SKM-1 (cell line): Measurements from ENCODE around the gene MRPL42.
A peak's percentile ranks its signal among the peaks of the same experiment; 100 is the strongest.
"Not testable (repeated sequence)": the region's sequence is repeated elsewhere in the genome, so short reads cannot be mapped to it uniquely, and the experiment has no call there.

Experiments
- DNase-seq: peaks from one replicate; lab custom pipeline; 2025; ENCODE audit not compliant: unreplicated experiment; lab: John Stamatoyannopoulos, UW

Gene MRPL42

DNA sequence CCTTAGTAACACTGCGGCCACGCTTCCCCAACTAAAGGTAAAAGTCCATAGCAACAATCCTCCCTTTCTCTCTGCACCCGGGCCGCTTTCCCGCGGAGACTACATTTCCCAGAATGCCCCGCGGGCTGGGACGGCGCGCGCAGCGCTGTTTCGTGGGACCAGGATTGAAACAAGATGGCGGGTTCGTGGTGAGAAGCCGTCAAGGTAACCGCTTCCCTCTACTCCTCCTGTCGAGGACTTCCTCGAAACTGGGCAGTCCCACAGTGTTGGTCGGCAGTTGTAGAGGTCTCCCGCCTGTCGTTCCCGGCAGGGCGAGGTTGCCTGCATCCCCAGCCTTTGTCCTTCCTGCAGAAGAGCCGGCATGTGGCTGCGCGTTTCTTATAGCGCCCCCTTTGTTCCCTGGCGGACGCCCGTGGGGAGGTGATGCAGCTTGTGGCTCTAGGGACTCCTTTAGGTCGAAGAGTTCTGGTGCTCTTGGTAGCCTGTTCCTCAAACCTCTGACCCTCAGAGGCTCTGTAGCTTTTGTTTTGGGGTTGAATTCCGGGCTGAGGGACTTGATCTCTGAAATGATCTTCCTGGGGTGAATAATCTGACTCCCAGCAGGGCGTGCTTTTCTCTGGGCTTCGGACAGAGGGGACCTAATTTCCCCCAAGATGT lies at the start of gene MRPL42:
TSS of gene MRPL42 (plus strand) at position 164 of the 657 bp plus-strand sequence. CDS start 1,772 bp downstream, outside the sequence.
- peak; percentile 38 for DNase-seq

DNA sequence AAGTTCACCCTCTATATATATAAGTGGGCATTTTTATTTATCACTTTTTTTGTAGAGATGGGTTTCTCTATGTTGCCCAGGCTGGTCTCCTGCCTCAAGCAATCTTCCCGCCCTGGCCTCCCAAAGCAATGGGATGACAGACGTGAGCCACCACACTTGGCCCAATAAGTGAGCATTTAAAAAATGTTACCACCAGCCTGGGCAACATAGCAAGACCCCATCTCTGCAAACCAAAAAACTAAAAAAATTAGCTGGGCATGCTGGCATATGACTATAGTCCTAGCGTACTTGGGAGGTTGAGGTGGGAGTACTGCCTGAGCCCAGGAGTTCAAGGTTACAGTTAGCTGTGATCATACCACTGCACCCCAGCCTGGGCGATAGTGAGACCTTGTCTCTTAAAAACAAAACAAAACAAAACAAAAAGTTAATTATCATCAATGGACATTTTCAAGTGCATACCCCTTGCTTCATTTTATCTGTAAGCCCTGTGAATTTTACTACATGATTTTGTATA lies 49.3 kb upstream of the MRPL42 start:
- no peak for DNase-seq

DNA sequence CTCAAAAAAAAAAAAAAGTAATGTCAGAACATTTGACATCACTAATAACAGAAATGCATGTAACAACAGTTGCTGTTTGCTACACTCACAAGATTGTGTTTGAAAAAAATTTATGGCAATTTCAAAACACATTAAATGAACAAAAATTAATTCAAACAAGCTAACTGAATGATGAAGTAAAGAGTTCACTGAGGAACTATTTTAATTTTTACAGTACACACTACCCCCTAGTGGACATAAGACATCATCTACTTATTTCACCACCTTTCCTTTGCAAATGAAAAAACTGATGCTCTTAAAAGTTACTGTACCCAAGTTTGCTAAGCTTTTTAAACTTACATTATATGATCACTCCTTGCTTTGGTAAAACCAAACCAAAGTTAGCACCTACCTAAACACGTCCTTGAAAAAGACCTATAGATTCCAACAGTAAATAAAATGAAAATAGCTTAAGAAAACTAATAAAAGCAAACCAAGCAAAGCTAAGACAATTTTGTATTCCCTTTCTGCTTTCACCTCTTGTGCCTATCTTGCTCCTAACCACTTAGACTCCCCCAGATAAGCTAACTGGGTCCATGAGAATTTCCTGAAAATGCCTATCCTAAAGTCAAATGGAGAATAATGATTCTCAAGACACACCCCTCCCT lies 47.8 kb upstream of the MRPL42 start:
- peak; percentile 3 for DNase-seq

DNA sequence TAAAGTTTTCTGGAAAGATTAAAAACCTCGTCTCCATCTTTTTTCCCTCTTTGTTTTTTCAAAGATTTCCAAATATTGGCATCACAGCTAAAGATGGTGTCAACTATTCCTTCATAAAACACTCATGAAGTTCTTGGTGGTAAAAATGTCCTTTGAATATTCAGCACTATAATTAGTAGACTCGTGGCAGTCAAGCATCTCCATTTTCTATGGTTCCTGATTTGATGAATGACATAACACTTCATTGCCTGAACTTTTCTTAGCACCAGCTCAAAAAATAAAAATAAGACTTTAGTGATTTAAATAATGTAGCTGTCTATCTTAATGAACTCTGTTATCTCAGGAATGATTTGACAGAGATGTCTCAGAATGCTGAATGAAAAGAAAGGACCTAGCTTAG lies 45.3 kb upstream of the MRPL42 start:
- no peak for DNase-seq

DNA sequence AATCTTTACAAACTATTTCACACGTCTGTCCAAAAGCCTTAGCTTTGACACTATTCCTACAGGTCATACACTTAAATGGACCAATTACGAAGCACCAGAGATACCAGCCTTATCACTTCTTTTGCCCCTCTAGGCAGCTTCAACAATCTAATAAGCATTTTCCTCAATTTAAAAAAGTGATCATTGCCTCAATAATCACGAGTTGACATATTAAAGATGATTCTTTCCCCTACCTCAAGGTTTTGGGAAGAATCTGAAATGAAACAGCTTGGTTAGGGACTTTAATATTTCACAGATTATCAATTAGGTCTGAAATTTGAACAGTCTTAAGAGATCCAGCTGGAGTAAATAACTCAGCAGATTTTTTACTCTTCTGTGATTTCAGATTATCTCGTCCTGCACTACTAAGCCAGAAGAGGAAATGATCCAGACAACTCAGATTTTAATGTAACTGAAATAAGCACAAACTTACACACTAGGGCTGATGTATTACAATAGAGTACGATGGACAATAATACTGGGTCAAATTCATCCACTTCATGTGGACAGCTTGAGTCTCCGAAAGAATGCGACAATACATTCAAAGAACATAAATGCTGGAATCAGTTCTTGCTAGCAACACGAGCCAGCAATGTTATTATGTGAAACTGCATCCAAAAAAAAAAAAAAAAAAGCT lies 41.4 kb upstream of the MRPL42 start:
- no peak for DNase-seq

DNA sequence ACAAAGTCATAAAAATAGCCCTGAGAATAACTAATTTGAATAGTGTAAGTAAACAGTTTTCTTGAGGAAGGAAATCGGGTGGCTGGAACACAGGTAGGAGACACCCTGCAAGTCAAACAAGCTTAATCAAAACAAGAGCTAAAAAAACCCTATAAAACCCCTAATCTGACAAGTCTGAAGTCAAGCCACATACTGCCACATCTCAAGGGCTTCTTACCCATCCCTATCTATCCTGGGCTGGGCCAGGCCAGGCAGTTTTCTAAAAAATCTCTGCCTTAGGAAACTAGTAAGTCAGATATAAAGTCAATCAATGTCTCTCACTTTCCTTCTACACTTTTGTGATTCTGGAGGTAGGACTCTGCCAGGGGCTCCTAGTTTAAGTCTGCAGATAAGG lies 40.9 kb upstream of the MRPL42 start:
- DNase-seq: no peak

DNA sequence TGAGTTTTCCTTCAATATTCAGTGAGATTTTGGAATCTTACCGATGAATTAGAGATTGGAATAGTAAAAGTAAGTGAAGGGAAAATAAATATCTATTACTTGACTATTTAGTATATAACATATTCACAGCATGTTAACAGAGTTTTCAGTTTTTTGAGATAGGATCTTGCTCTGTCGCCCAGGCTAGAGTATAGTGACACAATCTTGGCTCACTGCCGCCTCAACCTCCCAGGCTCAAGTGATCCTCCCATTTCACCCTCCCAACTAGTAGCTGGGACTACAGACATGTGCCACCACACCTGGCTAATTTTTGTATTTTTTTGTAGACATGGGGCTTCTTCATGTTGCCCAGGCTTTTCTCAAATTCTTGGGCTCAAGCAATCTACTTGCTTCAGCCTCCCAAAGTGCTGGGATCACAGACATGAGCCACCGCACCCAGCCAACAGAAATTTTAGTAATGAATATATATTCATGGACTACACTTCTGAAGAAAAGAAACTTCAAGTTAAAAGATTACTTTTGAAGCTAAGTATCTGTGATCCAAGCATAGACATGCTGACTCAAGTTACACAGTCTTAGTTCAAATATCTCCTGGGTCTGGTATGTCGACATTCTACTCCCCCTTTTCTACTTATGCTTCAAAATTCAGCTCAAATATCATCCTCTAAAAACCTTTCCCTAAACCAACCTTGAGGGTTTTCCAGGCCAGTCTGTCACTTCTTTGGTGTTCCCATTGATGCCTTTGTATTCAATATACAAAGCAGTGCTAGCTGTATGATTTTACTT lies 39.3 kb upstream of the MRPL42 start:
- DNase-seq: no peak

DNA sequence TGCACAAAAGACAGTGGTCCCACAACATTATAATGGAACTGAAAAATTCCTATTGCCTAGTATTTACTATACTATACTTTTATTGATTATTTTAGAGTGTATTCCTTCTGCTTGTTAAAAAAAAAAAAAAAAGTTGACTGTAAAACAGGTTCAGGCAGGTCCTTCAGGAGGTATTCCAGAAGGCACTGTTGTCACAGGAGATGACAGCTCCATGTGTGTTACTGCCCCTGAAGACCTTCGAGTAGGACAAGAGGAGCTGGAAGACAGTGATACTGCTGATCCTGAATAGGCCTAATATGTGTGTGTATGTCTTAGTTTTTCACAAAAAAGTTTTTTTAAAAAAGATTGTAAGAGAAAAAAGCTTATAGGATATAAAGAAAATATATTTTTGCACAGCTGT lies 37.9 kb upstream of the MRPL42 start:
- no peak for DNase-seq

DNA sequence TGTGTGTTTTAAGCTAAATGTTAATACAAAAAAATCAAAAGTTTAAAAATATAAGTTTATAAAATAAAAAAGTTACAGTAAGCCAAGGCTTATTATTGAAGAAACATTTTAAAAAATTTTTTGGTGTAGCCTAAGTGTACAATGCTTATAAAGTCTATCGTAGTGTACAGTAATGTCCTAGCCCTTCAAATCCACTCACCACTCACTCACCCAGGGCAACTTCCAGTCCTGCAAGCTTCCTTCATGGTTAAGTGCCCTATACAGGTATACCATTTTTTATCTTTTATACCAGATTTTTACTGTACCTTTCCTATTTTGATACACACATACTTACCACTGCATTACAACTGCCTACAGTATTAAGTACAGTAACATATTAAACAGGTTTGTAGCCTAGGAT lies 37.5 kb upstream of the MRPL42 start:
- DNase-seq: no peak

DNA sequence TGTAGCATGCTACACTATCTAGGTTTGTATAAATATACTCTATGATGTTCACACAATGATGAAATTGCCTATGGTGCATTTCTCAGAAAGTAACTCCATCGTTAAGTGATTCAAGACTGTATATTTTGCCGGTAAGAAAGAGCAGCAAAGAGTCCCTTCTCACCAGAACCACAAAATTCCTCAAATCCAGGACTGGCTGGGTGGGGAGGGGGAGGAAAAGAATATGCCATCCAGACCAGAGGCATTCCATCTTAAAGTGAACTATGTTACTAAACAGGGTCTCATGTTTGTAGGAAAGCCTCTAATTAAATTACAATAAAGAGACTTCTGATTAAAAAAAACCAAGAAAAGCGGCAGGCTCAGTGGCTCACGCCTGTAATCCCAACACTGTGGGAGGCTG lies 37.0 kb upstream of the MRPL42 start:
- no peak for DNase-seq

DNA sequence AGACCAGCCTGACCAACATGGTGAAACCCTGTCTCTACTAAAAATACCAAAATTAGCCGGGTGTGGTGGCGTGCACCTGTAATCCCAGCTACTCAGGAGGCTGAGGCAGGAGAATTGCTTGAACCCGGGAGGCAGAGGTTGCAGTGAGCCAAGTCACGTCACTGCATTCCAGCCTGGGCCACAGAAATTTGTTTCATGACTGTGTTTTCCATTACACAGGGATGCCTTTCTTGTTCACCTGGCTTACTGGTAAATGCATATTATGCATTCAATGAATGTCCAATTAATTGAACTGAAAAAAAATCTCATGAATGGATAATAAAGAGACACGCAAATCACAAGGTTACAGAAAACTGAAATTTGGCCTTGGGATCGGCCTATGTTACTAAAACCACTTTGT lies 35.3 kb upstream of the MRPL42 start:
- not testable (repeated sequence) for DNase-seq

DNA sequence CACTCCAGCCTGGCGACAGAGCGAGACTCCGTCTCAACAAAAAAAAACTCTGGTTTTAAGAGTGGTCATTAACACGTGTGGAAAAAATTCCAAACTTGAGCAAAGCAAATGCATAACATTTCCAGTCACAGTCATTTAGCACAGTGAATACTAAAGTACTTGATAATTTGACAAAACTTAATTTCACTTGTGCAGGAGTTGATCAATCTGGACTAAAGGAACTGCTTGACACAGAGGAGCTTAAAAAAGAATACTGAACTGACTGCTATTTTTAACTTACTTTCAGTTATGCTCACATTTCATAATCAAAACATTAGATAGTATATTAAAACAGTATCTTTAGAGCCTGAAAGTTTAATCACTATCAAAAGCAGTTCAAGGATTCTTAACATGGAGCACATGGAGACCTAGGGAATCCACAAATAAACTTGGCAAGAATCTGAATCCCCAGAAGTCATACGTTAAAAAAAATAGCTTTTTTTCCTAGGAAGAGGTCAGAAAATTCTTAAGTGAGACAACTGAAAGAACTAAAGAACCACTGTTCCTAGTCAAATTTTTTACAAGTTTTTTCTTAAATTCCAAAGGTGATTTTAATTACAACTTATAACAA lies 33.0 kb upstream of the MRPL42 start:
- no peak for DNase-seq

DNA sequence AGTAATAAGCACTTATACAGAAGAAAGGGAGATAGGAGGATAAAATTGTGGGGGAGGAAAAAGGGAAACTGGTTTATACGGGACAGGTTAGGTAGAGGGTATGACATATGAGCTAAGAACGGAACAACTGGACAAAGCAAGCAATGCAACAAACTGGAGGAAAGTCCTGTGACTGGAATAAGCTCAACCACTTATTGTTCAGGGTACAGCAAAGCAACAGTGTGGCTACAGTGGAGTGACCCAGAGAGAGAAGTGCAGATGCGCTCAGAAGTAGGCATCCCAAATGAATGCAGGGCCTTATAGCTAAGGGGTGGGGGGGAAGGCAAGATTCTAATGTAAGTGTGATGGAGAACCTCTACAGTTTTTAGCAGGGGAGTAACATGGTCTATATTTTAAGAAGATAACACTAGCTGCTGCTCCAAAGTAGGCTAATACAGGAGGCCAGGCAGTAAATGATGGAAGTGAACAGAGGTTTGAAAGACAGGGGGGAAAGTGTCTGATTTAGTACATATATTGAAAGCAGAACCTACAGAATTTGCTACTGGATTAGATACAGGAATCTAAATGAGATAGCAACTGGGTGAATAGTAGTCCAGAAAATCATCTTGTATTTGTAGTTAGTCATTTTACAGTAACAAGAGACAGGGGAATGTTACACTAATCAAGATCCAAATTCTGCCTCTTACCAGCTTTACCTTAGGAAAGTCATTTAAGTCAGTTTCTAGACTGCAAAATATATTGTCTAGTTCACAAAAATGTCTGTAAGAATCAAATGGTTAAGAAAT lies 28.9 kb upstream of the MRPL42 start:
- no peak for DNase-seq

DNA sequence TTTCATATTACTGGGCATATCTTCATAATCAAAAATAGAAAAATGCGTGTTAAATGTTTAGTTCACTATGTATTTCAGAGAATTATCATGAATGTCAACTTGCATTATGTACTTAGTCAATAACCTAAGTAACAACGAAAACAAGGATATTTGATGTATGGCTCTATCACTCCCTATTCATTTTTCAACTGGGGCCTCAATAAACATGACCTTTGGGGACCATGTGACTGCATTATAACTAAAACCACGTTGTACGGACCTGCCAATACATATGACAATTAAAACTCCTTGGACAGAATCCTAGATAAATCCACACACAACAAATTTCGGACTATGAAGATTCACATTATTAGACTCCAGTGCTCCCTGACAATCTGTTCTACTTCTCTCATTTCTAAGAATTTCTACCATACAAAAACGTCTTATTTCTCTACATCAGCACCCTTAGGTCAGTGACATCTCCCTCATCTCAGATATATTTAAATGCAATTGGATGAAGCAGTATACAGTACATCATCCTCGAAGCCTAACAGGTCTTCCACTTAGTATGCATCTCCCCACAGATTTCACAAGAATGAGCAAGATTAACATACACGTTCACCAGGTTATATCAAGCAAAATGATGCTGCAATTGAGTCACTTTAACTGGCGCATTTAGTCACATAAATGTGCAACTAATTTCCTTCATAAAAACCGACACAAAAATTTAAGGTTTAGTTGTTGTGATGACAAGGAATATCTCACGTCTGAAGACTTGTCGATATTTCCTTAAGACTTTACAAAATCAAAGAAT lies 27.1 kb upstream of the MRPL42 start:
- DNase-seq: no peak

DNA sequence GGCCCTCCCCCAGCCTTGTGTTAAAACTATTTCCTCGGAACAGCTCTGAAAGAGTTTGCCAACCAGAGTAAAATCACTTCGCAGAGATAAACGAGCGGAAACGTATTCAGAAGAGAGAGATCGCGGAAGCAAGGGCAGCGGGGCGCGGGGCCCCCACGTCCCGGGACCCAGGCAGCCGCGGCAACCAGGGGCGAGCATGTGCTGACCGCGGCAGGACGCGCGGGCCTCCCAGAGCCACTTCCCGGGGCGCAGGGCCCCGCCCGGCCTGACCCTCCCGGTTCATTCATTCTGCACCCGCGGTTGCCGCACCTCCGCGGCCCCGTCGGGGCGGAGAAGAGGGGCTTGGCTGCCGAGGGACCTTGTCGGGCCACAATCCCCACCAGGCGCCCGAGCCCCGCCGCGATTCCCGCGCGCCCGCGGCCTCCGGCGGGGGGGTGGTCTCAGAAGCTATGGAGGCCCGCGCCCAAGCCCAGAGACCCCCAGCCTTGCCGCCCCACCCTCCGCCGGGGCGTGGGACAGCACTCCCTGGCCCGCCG lies 26.2 kb upstream of the MRPL42 start:
- no peak for DNase-seq

DNA sequence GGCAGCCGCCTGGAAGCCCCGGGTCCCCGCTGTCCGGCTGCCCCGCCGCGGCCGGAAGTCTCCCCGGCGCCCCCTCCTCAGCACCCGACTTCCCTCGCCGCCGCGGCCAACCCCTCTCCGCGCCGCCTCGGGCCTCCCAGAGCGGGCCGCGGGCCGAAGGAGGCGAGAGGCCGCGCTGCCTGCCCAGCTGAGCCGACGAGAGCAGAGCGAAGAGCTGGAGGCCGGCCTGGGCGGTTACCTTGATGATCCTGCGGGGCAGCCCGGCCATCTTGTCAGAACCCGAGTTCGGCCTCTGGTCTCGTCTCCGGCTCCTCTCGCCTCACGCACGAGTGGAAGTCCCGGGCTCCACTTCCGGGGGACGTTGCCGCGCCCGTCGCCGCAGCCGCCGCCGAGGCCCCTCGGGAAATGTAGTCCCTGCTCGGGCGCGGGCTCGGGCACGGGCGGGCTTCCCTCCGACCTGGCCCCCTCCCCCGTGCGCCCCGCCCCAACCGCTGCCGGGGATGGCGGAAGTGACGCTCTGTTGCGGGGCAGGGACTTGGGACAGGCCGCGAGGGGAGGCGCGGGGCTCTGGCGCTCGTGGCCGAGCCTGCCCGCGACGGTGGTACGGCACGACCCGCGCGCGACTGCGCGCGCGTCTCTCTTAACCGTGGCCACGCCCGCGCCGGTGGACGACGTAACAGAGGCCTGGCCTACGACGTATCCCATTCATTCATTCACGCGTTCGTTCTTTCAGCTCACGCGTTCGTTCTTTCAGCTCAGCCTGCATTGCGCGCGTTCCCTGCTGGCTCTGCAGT lies 25.5 kb upstream of the MRPL42 start, which contains the start of gene UBE2N:
TSS of gene UBE2N (minus strand) at position 331 of the 794 bp plus-strand sequence. CDS start at position 268, 63 bp downstream.
- peak; percentile 52 for DNase-seq

DNA sequence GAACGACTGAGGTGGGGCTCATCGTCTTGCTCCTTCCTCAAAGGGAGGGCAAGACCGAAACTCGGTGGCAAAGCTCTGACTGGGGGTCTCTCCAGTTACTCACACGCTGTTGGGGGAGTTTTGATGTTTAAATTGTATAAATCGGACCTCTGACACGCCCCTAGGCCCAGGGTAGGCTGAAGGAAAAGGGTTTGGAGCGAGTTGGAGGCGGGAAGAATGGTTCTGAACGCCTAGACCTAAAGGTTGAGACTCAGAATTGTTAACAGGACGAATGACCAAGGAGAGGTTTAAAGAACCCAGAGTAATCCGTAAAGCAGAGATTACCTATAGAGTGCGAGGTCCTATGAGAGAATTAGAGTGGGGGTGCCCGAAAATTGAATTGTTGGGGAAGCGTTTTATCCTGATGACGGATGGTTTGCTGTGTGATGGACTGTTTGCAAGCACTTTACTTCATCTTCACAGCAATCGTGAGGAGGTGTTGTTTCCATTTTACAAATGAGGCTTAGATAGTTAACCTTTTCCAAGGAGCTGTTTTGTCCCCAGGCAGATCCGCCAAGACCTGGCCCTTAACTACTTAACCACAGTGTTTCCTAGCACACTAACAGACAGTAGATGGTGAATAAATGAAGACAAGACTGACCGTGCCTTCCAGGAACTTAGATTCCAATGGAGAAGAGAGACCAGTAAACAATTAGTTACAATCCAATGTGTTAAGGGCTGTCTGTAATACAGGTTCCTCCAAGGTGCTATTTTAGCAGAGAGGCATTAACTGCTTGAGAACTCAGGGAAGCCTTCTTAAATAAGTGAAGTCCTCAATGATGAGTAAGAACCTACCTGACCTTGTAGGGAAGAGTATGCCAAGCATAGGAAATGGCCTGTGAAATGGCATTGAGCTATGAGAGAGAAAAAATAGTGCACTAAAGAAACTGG lies 24.6 kb upstream of the MRPL42 start:
- DNase-seq: no peak
